Neural cell (in vitro differentiated cells): ENCODE data around the gene NUBPL.

ENCODE experiments used
- CTCF ChIP-seq: fragments of 450-650 bp; IDR thresholded peaks from 2 replicates; pipeline ENCODE4 v1.5.1; 2014; ENCODE audit warnings: antibody characterized with exemption, mild to moderate bottlenecking, moderate library complexity; ENCODE audit not compliant: poor library complexity, severe bottlenecking
- EP300 ChIP-seq: fragments of 450-650 bp; conservative IDR thresholded peaks from 2 replicates; pipeline ENCODE4 v1.6.1; 2014; ENCODE audit warnings: antibody characterized with exemption, mild to moderate bottlenecking, moderate library complexity; ENCODE audit not compliant: poor library complexity, severe bottlenecking
- EZH2 ChIP-seq: fragments of 200-600, 300-800 bp; shearing (Covaris generic), sonication (generic); IDR thresholded peaks from 2 replicates; pipeline ENCODE4 v1.6.1; 2014; ENCODE audit warnings: antibody characterized with exemption, low read length, borderline replicate concordance, mild to moderate bottlenecking; ENCODE audit not compliant: insufficient read depth, poor library complexity, severe bottlenecking
- REST ChIP-seq: IDR thresholded peaks from 2 replicates; pipeline ENCODE4 v1.6.1; 2012; ENCODE audit warnings: borderline replicate concordance

- TF ChIP-seq CTCF (no peak), REST (no peak), EZH2 (no peak), EP300 (no peak)
These were observed 323.0 kb downstream of the NUBPL start for GRCh38 chr14:31884238-31884637.
